HEK293 (cell line): ENCODE data around the gene MGMT.

Experiments used
- CTCF ChIA-PET: fragments of 350-600 bp; formaldehyde crosslinking; extraction: SDS; loops from one replicate; lab custom pipeline; 2021; ENCODE audit warnings: antibody characterized with exemption; lab: Yijun Ruan, JAX
- POLR2A ChIA-PET: fragments of 300-600 bp; formaldehyde crosslinking; extraction: SDS; loops from one replicate; lab custom pipeline; 2020; ENCODE audit warnings: antibody characterized with exemption, inconsistent platforms; lab: Yijun Ruan, JAX
- H3K27ac ChIP-seq: fragments of 200-500 bp; sonication (Bioruptor generic); 2 replicates; pipeline ENCODE4 v1.5.1; 2014; ENCODE audit warnings: low read depth, low read length, control low read depth, inconsistent platforms; ENCODE audit errors: extremely low read depth
- H3K36me3 ChIP-seq, 2 experiments: fragments of 200-500 bp in 1 of 2; sonication (Bioruptor generic) in 1 of 2; 1 replicate in 1 of 2; 2 replicates in 1 of 2; pipeline ENCODE4 v1.5.1; 2014 to 2017; ENCODE audit warnings: inconsistent platforms in 2 of 2, low read length in 2 of 2; ENCODE audit not compliant: control insufficient read depth in 2 of 2, insufficient read depth in 1 of 2
- H3K4me1 ChIP-seq: fragments of 200-500 bp; sonication (Bioruptor generic); 2 replicates; pipeline ENCODE4 v1.5.1; 2014; ENCODE audit warnings: mild to moderate bottlenecking, low read length, inconsistent platforms; ENCODE audit not compliant: control insufficient read depth, insufficient read depth
- H3K4me3 ChIP-seq: 2 replicates; pipeline ENCODE4 v1.5.1; 2011; ENCODE audit warnings: low read depth, mild to moderate bottlenecking, control low read depth, low read length, moderate library complexity
- H3K9me3 ChIP-seq: fragments of 200-500 bp; sonication (Bioruptor generic); 2 replicates; pipeline ENCODE4 v1.5.1; 2014; ENCODE audit warnings: low read depth, low read length, inconsistent platforms; ENCODE audit not compliant: control insufficient read depth, insufficient read depth
- PRDM2 ChIP-seq: fragments of 450-650 bp; formaldehyde crosslinking; IDR thresholded peaks from 2 replicates; pipeline ENCODE4 v1.5.1; 2016; ENCODE audit warnings: missing biosample characterization, missing genetic modification characterization, borderline replicate concordance
- REST ChIP-seq: fragments of 450-650 bp; formaldehyde crosslinking; IDR thresholded peaks from 2 replicates; pipeline ENCODE4 v1.5.1; 2016; ENCODE audit warnings: missing biosample characterization, missing genetic modification characterization
- SP2 ChIP-seq: fragments of 450-650 bp; formaldehyde crosslinking; IDR thresholded peaks from 2 replicates; pipeline ENCODE4 v1.5.1; 2016; ENCODE audit warnings: missing biosample characterization, missing genetic modification characterization
- ZFP3 ChIP-seq: fragments of 450-650 bp; formaldehyde crosslinking; IDR thresholded peaks from 2 replicates; pipeline ENCODE4 v1.5.1; 2016; ENCODE audit warnings: low read depth, missing biosample characterization, missing genetic modification characterization
- ZNF132 ChIP-seq: fragments of 450-650 bp; formaldehyde crosslinking; IDR thresholded peaks from 2 replicates; pipeline ENCODE4 v1.5.1; 2017; ENCODE audit warnings: missing biosample characterization, missing genetic modification characterization, borderline replicate concordance
- ZNF2 ChIP-seq: fragments of 450-650 bp; formaldehyde crosslinking; IDR thresholded peaks from 2 replicates; pipeline ENCODE4 v1.5.1; 2016; ENCODE audit warnings: missing biosample characterization, missing genetic modification characterization
- ZNF223 ChIP-seq: fragments of 450-650 bp; formaldehyde crosslinking; IDR thresholded peaks from 2 replicates; pipeline ENCODE4 v1.5.1; 2016; ENCODE audit warnings: missing biosample characterization, missing genetic modification characterization
- ZNF23 ChIP-seq: fragments of 450-650 bp; formaldehyde crosslinking; IDR thresholded peaks from 2 replicates; pipeline ENCODE4 v1.5.1; 2016; ENCODE audit warnings: missing biosample characterization, missing genetic modification characterization, borderline replicate concordance
- ZNF449 ChIP-seq: fragments of 450-650 bp; formaldehyde crosslinking; IDR thresholded peaks from 2 replicates; pipeline ENCODE4 v1.5.1; 2017; ENCODE audit warnings: missing biosample characterization, mild to moderate bottlenecking, missing genetic modification characterization, moderate library complexity
- ZNF501 ChIP-seq: fragments of 450-650 bp; formaldehyde crosslinking; IDR thresholded peaks from 2 replicates; pipeline ENCODE4 v1.5.1; 2016; ENCODE audit warnings: missing biosample characterization, missing genetic modification characterization
- ZNF610 ChIP-seq: fragments of 450-650 bp; formaldehyde crosslinking; IDR thresholded peaks from 2 replicates; pipeline ENCODE4 v1.5.1; 2016; ENCODE audit warnings: missing biosample characterization, missing genetic modification characterization, borderline replicate concordance
- ZNF639 ChIP-seq: fragments of 450-650 bp; formaldehyde crosslinking; IDR thresholded peaks from 2 replicates; pipeline ENCODE4 v1.5.1; 2016; ENCODE audit warnings: missing biosample characterization, missing genetic modification characterization
- ZNF645 ChIP-seq: fragments of 450-650 bp; formaldehyde crosslinking; IDR thresholded peaks from 2 replicates; pipeline ENCODE4; 2016; ENCODE audit warnings: missing biosample characterization, missing genetic modification characterization

The MGMT gene

GRCh38 chr10:129462257-129462795 is 4.7 kb upstream of the MGMT start:
- no peak overlapping the region for H3K27ac ChIP-seq
- H3K4me1 ChIP-seq, result peaks cover 3% of the 10 kb centered on the region
- no peaks in the 10 kb centered on the region for H3K36me3 ChIP-seq
- ChIA-PET CTCF (no interaction called here), POLR2A (no interaction called here)
- no peak for TF ChIP-seq ZNF639 (tag by site-specific recombination)
- no peak for TF ChIP-seq ZNF23 (tag by site-specific recombination)
- TF ChIP-seq ZNF132, result no peak
- TF ChIP-seq PRDM2, result no peak
- no peak for TF ChIP-seq ZNF610 (tag by site-specific recombination)
- no peak for TF ChIP-seq SP2 (tag by site-specific recombination)
- TF ChIP-seq REST, result no peak
- no peak for TF ChIP-seq ZNF645 (tag by site-specific recombination)
- TF ChIP-seq ZNF2 (tag by site-specific recombination), result no peak
- no peak for TF ChIP-seq ZNF223 (tag by site-specific recombination)
- no peak for TF ChIP-seq ZNF449
- no peak for TF ChIP-seq ZNF501 (tag by site-specific recombination)
- no peak for TF ChIP-seq ZFP3
- no peaks in the 10 kb centered on the region for H3K9me3 ChIP-seq
- no peak overlapping the region for H3K4me3 ChIP-seq
